NCI-H1417 treated with DMSO at 0.1 percent for 48 hours (cell line): Measurements from ENCODE around the gene PAX5.

ENCODE experiments used
- DNase-seq: peaks from one replicate; lab custom pipeline; 2025; lab: John Stamatoyannopoulos, UW

Gene PAX5

DNA sequence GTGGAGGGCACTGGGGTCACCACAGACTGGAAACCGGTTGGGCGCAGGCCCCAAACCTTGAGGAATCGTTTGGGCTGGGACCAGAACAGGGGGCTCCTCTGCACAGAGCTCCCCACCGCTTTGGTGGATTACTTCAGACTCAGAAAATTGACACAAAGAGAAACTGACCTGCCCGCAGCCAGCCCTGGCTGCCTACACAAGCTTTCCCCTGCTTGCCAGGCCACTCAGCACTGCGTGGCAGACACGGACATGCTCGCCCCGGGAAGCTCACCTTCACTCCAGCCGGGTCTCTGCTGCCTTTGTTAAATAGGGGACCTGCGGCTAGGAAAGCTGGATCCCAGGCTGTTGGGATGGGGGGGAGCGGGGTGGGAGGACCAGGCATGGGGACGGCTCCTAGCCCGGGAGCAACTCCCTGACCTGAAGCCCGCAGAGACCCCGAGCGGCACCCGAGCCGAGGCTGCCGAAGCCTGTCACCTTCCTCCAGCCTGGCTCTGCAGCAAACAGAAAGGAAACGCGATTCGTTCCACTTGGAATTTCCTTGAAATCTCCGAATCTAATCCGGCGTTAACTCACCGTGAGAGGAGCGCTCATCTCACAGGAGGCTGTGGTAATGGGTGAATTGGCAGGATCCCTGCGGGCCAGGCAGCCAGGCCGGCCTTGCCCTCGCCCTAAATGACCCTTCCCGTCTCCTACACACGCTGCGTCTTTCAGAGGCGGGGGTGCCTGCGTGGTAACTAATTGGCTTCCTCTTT is 8.8 kb downstream of the PAX5 start:
- DNase-seq, result no peak

DNA sequence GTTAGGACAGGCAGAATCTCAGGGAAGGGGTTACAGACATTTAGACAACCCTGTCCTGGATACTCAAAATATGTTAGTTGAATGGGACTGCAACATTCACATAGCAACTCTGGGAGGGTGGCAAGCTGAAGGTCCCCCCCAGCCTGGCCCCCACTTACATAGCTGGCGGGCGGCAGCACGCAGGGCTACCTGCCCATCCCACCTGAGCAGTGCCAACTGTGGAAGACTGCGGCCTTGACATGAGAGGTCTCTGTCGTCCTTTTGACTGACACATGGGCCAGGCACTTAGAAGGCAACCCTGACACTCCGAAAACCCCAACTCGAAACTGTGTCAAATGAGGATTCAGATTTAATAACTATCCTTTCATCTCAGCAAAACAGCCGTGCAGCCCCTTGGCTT is 16.5 kb downstream of the PAX5 start:
- no peak for DNase-seq

DNA sequence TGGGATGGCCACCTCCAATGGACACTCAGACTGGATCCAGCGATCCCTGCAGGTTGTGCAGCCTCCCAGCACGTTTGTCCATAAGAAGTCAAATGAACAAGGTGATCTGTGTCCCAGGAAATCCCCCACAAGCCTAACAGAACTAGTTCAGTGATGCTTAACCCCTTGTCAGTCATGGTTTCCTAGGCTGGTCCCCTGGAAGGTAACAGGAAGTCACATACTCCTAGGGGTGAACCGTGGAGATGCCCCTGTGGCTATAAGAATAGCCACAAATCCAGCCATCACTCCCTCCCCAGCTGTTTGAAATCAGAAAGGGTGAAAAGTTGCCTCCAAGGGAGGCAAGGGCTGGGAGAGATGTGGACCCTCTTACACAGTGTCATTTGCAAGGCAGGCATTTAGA is 22.5 kb downstream of the PAX5 start:
- DNase-seq, result no peak

DNA sequence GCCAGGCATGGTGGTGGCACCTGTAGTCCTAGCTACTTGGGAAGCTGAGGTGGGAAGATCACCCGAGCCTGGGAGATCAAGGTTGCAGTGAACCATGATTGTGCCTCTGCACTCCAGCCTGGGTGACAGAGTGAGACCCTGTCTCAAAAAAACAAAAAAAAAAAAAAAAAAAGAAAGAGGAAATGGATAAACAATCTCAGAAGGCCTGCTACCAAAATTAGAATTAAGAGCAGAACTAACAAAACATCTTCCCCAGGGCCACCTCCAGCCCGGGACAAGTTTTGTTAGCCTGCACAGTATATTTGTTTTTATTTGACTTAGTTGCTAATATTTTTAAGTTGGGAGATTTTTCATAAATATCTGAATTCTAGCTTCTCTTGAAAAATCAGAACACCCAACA is 23.1 kb downstream of the PAX5 start:
- DNase-seq, result no peak

DNA sequence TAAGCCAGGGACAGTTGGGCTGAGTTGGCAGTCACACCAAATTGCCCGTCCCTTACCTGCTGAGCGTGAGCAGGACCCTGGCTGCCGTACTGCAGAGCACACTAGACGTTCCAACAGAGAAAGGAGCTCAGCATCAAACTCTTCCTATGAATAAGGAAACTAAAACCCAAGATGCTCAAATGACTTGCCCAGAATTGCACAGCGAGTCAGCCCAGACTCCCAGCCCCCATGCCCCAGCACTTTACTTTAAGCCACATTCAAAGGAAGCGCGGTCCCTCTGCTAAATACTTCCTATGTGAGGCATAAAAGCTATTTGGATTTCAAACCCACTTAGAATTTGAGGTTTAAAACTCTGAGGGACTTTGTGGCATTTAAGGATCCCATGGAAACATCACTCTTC is 23.9 kb downstream of the PAX5 start:
- DNase-seq, result no peak

DNA sequence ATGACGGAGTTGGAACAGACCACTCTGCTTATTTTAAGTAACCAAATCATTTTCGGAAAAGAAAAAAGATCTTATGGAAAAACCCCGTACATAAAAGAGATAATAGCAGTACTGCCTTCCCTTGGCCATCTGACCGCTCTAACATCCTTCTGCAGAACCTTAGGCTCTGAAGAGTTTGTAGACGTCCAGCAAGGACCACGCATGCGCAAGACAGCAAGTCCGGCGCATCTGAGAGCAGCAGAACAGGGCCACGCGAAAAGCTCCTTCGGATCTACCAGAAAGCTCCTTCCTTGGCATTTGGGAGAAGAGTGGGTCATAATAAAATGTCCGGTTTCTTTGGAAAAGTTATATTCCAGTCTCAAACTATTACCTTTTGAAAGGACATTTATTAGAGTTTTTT is 26.8 kb downstream of the PAX5 start:
- DNase-seq, result no peak

DNA sequence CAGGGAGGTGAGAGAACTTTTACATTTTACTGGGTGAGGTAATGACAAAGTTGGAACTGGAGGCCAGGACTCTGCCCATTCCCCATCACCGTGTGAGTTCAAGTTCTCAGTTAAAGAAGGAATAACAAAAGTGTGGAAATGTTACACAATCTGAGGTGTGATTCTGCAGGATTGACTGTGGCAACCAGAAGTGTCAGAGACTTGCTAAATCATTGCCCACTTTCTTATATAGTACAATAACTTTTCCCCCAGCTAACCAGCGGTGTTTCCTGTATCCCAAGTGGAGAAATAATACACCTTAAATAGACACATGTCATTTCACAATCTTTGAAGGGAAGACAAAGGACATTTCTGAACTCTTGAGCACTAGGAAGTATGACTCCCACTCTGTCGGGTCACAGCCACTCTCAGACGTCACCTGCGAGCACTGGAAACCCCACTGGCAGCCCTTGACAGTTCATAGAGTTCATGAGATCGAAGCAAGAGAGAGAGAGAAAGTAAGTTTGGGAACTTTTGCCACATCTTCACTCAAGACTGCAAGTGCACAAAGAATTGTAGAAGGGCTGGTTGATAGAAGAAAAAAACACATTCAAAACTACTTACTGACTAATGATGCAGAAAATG is 28.4 kb downstream of the PAX5 start:
- DNase-seq, result no peak

DNA sequence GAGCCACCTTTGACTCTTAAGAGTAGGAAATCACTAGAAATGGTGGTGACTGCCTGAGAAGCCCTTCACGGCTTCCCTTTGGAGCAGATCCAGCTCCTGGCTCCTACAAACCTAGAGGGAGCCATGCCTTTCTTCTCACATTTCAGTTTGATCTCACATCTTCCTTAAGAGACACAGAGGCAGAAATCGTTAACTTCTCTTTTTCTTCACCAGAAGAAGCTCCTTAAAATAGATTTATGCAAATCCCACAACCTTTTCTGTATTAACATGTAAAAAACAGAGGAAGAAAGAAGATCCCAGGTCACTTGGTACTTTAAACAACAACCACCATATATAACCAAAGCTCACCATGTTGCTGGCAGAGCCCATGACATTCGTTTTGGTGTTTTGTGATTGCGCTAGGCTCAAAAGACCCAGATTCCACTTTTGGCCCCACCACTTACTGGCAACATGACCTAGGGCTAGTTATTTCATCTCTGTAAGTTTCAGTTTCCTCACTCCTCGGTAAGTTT is 29.6 kb downstream of the PAX5 start:
- DNase-seq, result no peak

DNA sequence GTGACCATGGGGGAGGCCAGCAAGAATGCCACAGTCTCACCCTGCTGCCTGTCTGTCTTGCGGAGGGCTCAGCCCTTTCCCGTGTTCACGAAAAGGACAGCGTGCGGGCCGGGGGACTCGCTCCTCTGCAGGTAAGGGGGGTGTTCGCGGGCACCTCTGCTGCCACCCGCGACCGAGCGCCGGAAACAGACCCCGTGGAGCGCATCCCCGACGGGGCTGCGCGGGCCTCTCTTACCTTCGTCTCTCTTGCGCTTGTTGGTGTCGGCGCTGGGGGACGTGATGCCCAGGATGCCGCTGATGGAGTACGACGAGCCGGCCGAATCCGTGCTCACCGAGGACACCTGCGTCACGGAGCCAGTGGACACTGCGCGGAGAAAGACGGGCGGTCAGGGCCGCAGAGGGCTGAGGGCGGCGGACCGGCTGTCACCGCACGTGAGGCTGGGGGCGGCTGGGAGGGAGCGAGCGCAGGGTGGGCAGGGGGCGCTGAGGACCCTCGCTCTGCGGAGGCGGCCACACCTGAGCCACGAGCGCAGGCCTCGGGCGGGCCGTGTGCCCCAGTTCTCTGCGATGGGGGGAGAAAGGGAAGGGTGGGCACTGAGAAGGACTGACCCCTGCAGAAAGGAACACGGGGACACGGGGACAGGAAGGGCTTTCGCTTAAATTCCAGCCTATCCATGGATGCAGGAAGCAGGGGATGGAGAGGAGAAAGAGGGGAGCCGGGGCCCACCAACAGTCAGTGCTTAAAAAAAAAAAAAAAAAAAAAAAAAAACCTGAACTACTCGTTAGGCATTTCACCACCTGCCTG is 31.5 kb downstream of the PAX5 start:
- no peak for DNase-seq

DNA sequence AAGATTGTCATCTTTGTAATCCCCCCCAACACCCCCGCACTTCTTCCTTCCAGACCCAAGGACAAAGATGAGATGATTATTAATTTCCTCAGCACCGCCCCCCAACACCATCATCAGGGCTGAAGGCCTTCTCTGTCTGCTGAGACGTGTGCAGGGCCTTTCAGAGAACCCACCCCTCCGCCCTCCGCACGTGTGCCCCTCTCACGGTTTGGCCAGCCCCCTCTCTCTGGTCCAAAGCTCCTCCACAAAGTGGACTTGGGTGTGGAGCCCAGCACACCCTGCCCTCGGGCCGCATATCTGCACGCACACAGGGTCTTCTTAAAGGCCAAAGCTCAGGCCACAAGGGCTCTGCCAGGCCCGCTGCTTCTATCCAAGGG is 32.0 kb downstream of the PAX5 start:
- no peak for DNase-seq

DNA sequence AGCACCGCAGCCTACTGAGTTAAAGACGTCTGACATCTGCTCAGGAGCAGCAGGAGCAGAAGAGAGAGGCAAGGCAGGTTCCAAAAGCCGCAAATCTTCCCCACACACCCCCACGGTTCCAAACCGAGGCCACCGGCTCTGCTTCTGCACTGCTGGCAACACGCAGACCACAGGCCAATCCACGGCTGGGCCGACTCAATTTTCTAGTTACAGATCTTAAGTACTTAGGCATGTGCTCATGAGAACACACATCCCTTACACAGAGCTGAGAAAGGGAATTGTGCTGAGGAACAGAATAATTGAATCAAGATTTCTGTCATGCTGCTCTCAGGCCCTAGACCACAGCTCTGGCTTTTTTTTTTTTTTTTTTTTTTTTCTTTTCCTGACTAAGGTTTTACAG is 32.6 kb downstream of the PAX5 start:
- no peak for DNase-seq

DNA sequence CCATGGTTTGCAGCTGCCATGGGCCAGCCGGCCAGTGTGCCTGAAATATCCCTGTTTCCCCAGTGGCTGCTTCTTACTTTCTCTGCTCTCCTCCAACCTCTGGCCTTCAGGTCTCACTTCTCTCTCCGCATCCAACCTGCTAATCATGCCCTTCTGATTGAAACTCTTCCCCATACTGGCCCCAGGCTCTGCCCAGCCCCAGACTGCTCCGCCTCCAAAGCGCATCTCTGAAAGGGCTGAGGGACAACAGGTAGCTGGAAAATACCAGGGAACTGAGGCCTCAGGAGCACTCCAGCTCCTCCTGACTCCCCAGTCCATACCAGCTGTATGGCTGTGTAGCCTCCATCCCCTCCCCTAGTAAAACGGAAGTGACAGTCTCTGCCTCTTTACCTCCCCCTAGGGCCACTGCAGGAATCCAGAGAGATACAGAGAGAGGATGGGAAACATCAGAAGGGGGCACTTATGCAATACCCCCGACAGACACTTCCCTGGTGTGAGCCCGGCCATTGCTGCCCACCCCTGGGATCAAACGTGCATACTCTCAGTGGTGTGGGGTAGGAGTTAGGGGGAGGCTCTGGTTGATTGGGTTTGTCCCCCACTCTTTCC is 34.2 kb downstream of the PAX5 start:
- no peak for DNase-seq

DNA sequence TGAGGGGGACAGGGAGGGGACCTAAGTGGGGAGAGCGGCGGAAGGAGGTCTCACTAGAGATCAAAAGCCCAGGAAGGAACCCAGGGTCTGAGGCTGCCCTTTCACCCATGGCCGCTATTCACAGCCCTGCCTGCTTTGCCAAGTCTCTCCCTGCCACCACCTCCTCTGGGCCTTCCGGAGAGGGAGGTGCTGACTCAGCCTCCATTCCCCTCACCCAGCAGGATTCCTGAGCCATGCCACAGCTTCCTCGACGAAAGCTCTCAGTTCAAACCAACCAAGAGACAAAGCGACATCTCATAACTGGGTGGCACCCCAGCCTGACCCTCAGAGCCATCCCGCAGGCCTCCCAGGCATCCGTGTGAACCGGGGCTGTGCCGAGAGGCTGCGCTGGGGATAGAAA is 36.7 kb downstream of the PAX5 start:
- no peak for DNase-seq

DNA sequence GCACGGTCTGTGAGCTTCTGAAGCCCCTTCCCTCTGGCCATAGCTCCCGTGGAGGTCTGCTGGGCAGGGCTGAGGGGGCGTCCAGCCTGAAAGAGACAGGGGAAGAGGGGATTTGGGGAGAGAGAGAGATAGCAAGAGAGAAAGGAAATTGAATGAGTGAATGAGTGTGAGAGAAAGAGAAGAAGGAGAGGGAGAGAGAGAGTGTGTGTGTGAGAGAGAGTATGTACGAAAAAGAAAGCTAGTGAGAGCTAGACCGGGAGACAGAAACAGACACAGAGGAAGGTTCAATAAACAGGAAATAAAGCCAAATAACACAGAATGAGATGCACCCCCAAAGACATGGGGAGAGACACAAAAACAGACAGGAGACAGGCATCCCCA is 37.4 kb downstream of the PAX5 start:
- DNase-seq, result no peak

DNA sequence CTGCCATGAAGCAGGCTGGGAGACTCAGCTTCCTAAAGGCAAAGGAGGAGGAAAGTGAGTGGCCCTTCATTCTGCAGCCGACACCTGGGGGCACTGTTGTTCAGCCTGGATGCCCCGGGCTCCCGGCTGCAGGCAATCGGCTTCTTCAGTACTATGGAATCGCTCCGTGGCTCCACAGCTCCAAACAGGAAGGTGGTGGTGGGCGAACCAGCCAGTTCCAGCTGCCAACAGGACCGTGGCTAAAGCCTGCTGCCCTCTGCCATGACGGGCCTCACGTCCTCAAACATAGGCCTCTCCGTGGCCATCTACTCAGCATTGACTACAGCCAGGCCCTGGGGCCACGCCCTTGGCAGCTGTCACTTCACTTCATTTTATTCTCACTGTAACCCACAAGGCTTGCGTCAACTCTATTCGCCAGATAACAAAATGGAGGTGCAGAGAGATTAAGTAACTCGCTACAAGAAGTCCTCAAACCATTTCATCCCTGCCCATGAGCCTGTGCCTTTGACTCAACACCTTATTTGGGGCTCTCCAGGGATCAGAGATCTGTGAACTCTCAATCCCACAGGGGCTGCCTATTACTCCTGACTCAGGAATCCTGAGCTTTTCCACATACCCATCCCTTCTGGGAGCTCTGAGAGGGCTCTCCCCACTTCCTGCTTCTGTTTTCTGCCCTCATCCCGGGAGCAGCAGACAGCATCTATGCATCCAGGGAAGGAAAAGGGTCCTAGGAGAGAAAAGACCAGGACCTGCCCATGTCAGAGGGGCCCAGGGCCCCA is 38.0 kb downstream of the PAX5 start:
- DNase-seq, result no peak

DNA sequence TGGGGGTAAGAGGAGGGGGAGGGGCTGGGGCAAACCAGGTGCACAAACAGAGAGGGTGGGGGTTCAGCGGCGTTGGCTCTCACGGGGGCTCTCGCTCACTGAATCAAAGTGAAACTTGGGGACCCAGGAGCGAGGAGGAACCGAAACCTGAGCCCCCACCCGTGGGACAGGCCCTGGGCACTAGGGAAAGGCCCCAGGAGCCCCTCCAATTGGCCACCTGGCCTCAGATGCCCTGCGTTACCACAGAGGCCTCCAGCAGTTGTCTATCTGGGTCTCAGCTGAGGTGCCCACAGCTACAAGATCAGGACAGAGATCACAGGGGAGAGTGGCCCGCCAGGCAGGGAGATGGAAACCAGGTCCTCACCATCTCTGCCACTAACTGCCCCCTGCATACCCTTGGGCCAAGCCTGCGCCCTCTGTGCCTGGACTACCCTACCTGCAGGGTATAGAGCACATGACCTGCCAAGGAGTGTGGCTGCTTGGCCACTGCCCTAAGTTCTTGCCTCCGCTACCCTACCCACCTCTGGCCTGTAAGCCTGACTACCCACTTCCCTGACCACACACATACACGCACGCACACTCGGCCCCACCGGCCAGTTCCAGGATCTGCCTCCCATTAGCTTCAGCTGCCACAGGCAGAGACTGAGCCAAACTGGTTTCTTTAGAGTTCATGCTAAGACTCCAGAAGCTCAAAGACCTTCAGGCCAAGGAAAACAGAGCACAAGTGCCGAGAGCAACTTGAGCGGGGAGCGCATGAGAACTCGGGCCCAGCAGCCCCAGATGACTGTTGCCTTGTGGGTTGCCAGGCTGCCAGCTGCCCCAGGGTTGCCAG is 39.9 kb downstream of the PAX5 start:
- no peak for DNase-seq

DNA sequence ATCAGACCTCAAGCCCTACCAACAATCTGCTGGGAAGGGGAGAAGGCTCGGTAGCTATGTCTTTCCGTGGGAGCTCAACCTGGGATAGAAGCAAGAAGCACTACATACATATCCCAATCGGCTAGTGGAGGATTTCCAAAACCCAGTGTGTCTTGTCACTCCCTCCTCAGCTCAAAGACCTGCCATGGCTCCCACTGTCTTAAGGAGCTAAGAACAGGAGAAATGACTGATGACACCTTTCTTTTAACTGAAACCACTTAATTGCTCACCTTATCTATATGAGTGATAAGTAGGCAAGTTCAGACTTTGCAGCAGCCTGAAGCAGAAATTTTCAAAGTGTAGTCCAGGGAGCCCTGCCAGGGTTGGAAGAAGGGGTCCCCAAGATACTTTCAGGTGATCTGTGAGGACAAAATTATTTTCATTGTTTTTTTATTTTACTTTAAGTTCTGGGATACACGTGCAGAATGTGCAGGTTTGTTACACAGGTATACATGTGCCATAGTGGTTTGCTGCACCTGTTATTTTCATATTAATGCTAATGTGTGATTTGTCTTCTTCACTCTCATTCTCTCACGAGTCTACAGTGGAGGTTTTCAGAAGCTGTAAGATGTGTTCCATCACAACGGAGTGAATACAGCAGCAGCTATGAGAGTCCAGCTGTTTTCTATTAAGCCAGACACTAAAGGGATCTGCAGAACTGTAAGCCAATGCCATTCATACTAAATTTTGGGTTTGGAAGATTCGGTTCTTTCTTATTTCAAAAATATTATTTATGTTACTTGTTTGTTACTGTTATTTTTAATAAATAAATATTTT is 41.4 kb downstream of the PAX5 start:
- DNase-seq, result no peak

DNA sequence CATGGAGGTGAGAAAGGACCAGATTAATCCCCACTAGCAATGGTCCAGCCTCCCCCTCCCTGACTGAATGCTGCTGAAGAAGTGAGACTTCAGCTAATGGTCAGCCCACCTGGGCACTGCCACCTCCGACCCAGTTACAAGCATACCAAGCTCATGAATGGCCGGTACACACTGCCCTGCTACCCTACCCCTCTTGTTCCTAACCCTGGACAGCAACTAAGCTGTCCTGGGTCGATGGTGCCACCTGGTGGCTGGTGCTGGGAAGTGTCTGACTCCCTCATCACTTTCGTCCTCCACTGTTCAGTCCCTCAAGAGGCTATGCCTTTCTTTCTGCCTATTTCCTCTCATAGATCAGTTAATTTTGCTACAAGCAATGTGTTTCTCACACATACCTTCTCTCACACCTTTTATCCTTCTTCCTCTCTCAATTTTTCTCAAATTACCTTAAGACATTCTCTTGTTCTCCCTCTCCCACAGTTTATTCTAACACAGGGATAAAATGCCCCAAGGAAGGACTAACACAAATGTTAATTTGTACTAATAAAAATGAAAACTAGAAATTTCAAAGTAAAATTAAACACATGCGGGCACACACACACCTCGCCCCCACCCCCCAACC is 42.4 kb downstream of the PAX5 start:
- no peak for DNase-seq

DNA sequence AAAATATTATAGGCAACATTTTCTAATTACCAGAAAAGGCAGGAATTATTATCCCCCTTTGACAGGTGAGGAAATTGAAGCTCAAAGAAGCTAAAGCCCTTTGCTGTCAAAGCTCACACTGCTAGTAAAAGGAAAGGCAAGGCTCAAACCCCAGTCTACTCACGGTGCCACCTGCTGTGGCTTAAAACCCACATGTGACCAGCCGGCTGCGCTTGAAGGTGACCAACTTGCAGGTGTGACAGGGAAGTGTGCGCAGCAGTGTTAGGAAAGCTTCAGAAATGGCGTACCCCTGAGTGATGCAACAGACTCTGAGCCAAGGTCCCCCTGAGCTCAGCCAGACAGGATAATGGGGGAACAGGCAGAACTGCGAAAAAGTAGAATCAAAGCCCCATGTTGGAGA is 45.2 kb downstream of the PAX5 start:
- no peak for DNase-seq

DNA sequence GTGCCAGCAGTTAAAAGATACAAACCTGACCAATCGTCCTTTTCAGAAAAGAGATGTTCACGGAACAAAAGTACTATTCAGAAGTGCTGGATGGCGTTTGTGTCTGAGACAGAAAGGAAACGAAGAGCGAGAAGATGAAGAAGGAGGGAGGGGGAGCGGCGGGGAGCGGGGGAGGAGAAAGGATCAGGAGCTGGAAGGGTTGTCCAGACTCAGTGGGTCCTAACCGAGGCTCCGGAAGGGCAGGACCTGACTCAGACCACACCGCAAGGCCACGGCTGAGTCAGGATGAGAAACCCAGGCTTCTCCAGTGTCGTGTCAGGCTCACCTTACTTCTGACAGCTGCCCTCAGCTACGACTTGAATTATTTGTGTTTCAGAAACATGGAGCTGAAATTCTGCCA is 46.2 kb downstream of the PAX5 start:
- no peak for DNase-seq
